ENCODE data around the gene WDHD1. TPM values are rescaled to one million over a fixed set of nuclear protein-coding genes. Genes with fewer than 3 reads are reported as not detected.

Gene WDHD1
- total and polyA plus RNA-seq, 2 experiments from 2014 or later = 6.6 to 9.6 TPM

DNA sequence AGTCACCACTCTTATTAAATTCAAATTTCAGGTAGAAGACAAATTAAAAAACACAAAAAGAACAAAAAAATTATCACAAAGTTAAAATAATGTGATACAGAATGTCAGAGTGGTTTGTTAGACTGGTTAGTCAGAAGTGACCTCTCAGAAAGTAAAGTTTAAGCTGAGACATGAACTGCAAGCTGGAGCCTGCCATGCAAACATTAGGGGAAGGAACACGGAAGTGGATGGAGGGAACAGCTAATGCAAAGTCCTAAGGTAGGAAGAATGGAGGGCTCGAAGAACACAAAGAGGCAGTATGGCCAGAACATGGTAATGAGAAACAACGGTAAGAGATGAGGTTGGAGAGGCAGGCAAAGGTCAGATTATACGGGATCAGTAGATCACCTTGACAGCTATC, 41.7 kb downstream of the WDHD1 start:
- Histone ChIP-seq H2AFZ (no peak overlapping the region), H3K9me2 (ENCODE audit: insufficient read depth) (no peaks in the 10 kb centered on the region), H3K9me3 (ENCODE audit: low read depth) (no peaks in the 10 kb centered on the region), H3K4me2 (ENCODE audit: unreplicated experiment) (no peak overlapping the region), H3K27ac (no peak overlapping the region), H3K79me2 (ENCODE audit: insufficient read depth) (no peaks in the 10 kb centered on the region), H3K9ac (no peak overlapping the region), H4K20me1 (ENCODE audit: insufficient read depth) (no peaks in the 10 kb centered on the region), H3K4me3 (no peak overlapping the region), H3K36me3 (ENCODE audit: low read depth) (no peaks in the 10 kb centered on the region; the same call in 1 of the 2 replicates), H3K27me3 (replicated peaks; ENCODE audit: insufficient read depth) (no peaks in the 10 kb centered on the region), H3K4me1 (ENCODE audit: insufficient read depth) (no peaks in the 10 kb centered on the region), H3F3A (ENCODE audit: insufficient read depth) (no peaks in the 10 kb centered on the region)
- in situ Hi-C loops (cut with MboI) = loop anchor here (25.0 kb wide), 1 partner anchor 423 kb away; the partner anchor contains the start of gene SAMD4A
- no peak for DNase-seq
- no peak for TF ChIP-seq EZH2 (IDR thresholded peaks at IDR 0.05; ENCODE audit: insufficient read depth, poor library complexity, severe bottlenecking)
- no peak for TF ChIP-seq EZH2phosphoT487 (IDR thresholded peaks at IDR 0.05; ENCODE audit: insufficient read depth, low read depth)
- WGBS, 2 experiments (ENCODE audit: low coverage in 1 of 2, low lambda C conversion rate in 2 of 2, missing lambda C conversion rate in 2 of 2) = 94 to 99% methylated on average over 4 of the region's 4 CpGs

DNA sequence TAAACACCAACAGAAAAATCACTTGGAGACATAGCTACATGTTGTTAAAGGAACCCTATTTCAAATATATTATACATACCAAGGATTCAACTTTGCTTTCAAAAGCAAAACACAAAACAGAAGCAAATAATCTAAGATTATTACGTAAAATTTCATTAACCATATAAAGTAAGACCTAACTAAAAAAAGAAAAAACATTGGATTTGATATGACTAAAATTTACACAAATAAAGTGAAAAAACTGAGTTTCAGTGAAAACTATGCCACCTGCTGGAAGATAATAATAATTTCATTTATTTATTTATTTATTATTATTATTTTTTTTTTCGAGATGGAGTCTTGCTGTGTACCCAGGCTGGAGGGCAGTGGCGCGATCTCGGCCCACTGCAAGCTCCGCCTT, 45.2 kb downstream of the WDHD1 start:
- Histone ChIP-seq H3K4me2 (ENCODE audit: unreplicated experiment) (no peak overlapping the region), H3K36me3 (ENCODE audit: low read depth) (no peaks in the 10 kb centered on the region; the same call in 1 of the 2 replicates), H3K27ac (no peak overlapping the region), H3K4me3 (no peak overlapping the region), H2AFZ (no peak overlapping the region), H3K9me3 (ENCODE audit: low read depth) (no peaks in the 10 kb centered on the region), H4K20me1 (ENCODE audit: insufficient read depth) (no peaks in the 10 kb centered on the region), H3K9ac (no peak overlapping the region), H3K27me3 (replicated peaks; ENCODE audit: insufficient read depth) (no peaks in the 10 kb centered on the region), H3K9me2 (ENCODE audit: insufficient read depth) (no peaks in the 10 kb centered on the region), H3K79me2 (ENCODE audit: insufficient read depth) (no peaks in the 10 kb centered on the region), H3F3A (ENCODE audit: insufficient read depth) (peaks cover 9% of the 10 kb centered on the region; the same call in 1 of the 2 replicates), H3K4me1 (ENCODE audit: insufficient read depth) (peaks cover 7% of the 10 kb centered on the region)
- TF ChIP-seq EZH2phosphoT487 (IDR thresholded peaks at IDR 0.05; ENCODE audit: insufficient read depth, low read depth) = no peak
- peak; percentile 58 for DNase-seq
- 66% methylated on average over 6 of the region's 6 CpGs for WGBS, 2 experiments (ENCODE audit: low coverage in 1 of 2, low lambda C conversion rate in 2 of 2, missing lambda C conversion rate in 2 of 2)
- in situ Hi-C loops (cut with MboI) = loop anchor here (25.0 kb wide), 1 partner anchor 419 kb away; the partner anchor contains the start of gene SAMD4A

DNA sequence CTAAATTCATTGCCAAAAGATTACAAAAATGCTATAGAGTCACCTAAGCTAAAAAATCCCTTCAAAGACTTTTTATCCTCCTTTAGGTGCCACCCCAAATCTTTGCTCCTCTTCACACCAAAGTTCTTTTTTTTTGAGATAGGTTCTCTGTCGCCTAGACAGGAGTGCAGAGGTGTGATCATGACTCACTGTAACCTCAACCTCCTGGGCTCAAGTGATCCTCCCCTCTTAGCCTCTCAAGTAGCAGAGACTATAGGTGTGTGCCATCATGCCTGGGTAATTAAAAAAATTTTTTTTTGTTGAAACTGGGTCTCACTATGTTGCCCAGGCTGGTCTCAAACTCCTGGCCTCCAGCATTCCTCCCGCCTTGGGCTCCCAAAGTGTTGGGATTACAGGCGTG, 47.9 kb downstream of the WDHD1 start:
- no peaks in the 10 kb centered on the region for H3K9me3 ChIP-seq (ENCODE audit: low read depth)
- DNase-seq = no peak
- no peaks in the 10 kb centered on the region for H4K20me1 ChIP-seq (ENCODE audit: insufficient read depth)
- no peaks in the 10 kb centered on the region for H3K79me2 ChIP-seq (ENCODE audit: insufficient read depth)
- in situ Hi-C loops (cut with MboI) = loop anchor here (25.0 kb wide), 1 partner anchor 417 kb away; the partner anchor contains the start of gene SAMD4A
- H3K4me3 ChIP-seq = no peak overlapping the region
- no peak overlapping the region for H3K27ac ChIP-seq
- H3K4me1 ChIP-seq (ENCODE audit: insufficient read depth) = peaks cover 16% of the 10 kb centered on the region
- H3F3A ChIP-seq (ENCODE audit: insufficient read depth) = peaks cover 17% of the 10 kb centered on the region; the same call in 1 of the 2 replicates
- no peaks in the 10 kb centered on the region for H3K9me2 ChIP-seq (ENCODE audit: insufficient read depth)
- H3K4me2 ChIP-seq (ENCODE audit: unreplicated experiment) = no peak overlapping the region
- H3K9ac ChIP-seq = no peak overlapping the region
- no peak for TF ChIP-seq EZH2 (IDR thresholded peaks at IDR 0.05; ENCODE audit: insufficient read depth, poor library complexity, severe bottlenecking)
- TF ChIP-seq EZH2phosphoT487 (IDR thresholded peaks at IDR 0.05; ENCODE audit: insufficient read depth, low read depth) = no peak
- 97 to 100% methylated on average over 3 of the region's 3 CpGs for WGBS, 2 experiments (ENCODE audit: low coverage in 1 of 2, low lambda C conversion rate in 2 of 2, missing lambda C conversion rate in 2 of 2)
- no peak overlapping the region for H2AFZ ChIP-seq
- H3K27me3 ChIP-seq (replicated peaks; ENCODE audit: insufficient read depth) = no peaks in the 10 kb centered on the region
- no peaks in the 10 kb centered on the region; the same call in 1 of the 2 replicates for H3K36me3 ChIP-seq (ENCODE audit: low read depth)

GRCh38 chr14:54976316-54976715, 50.6 kb downstream of the WDHD1 start:
- Histone ChIP-seq H3K27me3 (replicated peaks; ENCODE audit: insufficient read depth) (no peaks in the 10 kb centered on the region), H3K79me2 (ENCODE audit: insufficient read depth) (no peaks in the 10 kb centered on the region), H3K9me2 (ENCODE audit: insufficient read depth) (no peaks in the 10 kb centered on the region), H4K20me1 (ENCODE audit: insufficient read depth) (no peaks in the 10 kb centered on the region), H3K4me3 (no peak overlapping the region), H3K27ac (peak overlapping the region; percentile 48), H3K9ac (no peak overlapping the region), H3K9me3 (ENCODE audit: low read depth) (no peaks in the 10 kb centered on the region), H3K4me1 (ENCODE audit: insufficient read depth) (peaks cover 16% of the 10 kb centered on the region), H2AFZ (0 out of 2 replicates have a peak overlapping the region, but pooled peaks have one; percentile 23), H3F3A (ENCODE audit: insufficient read depth) (peaks cover 17% of the 10 kb centered on the region; the same call in 1 of the 2 replicates), H3K36me3 (ENCODE audit: low read depth) (no peaks in the 10 kb centered on the region; the same call in 1 of the 2 replicates), H3K4me2 (ENCODE audit: unreplicated experiment) (peak overlapping the region; percentile 48)
- in situ Hi-C loops (cut with MboI) = loop anchor here (25.0 kb wide), 1 partner anchor 414 kb away; the partner anchor contains the start of gene SAMD4A
- WGBS, 2 experiments (ENCODE audit: low coverage in 1 of 2, low lambda C conversion rate in 2 of 2, missing lambda C conversion rate in 2 of 2) = 25 to 26% methylated on average over 4 of the region's 4 CpGs
- DNase-seq = peak; percentile 78
- TF ChIP-seq EZH2phosphoT487 (IDR thresholded peaks at IDR 0.05; ENCODE audit: insufficient read depth, low read depth) (no peak), EZH2 (IDR thresholded peaks at IDR 0.05; ENCODE audit: insufficient read depth, poor library complexity, severe bottlenecking) (no peak)

Measured in GM23248 (cell line).